Measurements from ENCODE around the gene FBLN5.

DNA sequence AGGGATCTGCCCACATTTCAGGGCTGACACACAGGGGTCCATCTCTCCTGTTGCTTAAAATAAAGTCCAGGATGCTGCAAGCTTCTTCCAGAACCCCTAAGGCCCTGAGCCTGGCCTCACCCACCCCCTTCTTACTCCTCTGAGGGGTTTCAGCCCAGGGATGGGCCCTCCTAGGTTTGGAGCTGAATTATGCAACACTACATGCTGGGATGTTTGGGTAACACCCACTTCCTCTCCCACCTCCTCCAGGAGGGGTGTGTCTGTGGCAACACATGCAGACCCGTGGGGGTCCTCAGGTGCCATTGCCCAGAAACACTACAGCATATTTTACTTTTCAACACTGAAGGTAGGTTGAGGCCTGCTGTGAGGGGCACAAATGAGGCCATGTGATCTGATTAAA, 5.4 kb downstream of the FBLN5 start:
- TF ChIP-seq, protein P1, sequence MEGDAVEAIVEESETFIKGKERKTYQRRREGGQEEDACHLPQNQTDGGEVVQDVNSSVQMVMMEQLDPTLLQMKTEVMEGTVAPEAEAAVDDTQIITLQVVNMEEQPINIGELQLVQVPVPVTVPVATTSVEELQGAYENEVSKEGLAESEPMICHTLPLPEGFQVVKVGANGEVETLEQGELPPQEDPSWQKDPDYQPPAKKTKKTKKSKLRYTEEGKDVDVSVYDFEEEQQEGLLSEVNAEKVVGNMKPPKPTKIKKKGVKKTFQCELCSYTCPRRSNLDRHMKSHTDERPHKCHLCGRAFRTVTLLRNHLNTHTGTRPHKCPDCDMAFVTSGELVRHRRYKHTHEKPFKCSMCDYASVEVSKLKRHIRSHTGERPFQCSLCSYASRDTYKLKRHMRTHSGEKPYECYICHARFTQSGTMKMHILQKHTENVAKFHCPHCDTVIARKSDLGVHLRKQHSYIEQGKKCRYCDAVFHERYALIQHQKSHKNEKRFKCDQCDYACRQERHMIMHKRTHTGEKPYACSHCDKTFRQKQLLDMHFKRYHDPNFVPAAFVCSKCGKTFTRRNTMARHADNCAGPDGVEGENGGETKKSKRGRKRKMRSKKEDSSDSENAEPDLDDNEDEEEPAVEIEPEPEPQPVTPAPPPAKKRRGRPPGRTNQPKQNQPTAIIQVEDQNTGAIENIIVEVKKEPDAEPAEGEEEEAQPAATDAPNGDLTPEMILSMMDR (IDR thresholded peaks at IDR 0.05): no peak
- TF ChIP-seq POLR2A (IDR thresholded peaks at IDR 0.05) (no peak), POLR2AphosphoS5 (IDR thresholded peaks at IDR 0.05) (no peak)

Measured in breast epithelium (tissue), 3 donors.